Osteoblast (primary cell): ENCODE measurements around the gene CCDC144A. TPM values are rescaled to one million over a fixed set of nuclear protein-coding genes. Genes with fewer than 3 reads are reported as not detected.
"Not testable (repeated sequence)": the region's sequence is repeated elsewhere in the genome, so short reads cannot be mapped to it uniquely, and the experiment has no call there.

Experiments
- DNase-seq: peaks from one replicate; pipeline ENCODE4 v3.0.0; 2011; ENCODE audit warnings: low spot score, mixed read lengths; ENCODE audit not compliant: insufficient read length; ENCODE audit errors: missing footprints
- H2AFZ ChIP-seq: 2 replicates; pipeline ENCODE4 v1.6.0; 2011; ENCODE audit warnings: mild to moderate bottlenecking, low read length
- H3K27ac ChIP-seq: 2 replicates; pipeline ENCODE4 v1.5.1; 2011; ENCODE audit warnings: mild to moderate bottlenecking, low read depth, low read length, moderate library complexity
- H3K27me3 ChIP-seq: 2 replicates; pipeline ENCODE4 v1.6.0; 2012; ENCODE audit warnings: mild to moderate bottlenecking, control low read depth, inconsistent platforms, low read length, moderate library complexity; ENCODE audit not compliant: insufficient read depth
- H3K36me3 ChIP-seq: 2 replicates; pipeline ENCODE4 v1.5.1; 2011; ENCODE audit warnings: mild to moderate bottlenecking, low read length, control low read depth, moderate library complexity; ENCODE audit not compliant: insufficient read depth
- H3K4me1 ChIP-seq: 2 replicates; pipeline ENCODE4 v1.5.1; 2011; ENCODE audit warnings: mild to moderate bottlenecking, low read length, control low read depth, moderate library complexity; ENCODE audit not compliant: insufficient read depth
- H3K4me2 ChIP-seq: 2 replicates; pipeline ENCODE4 v1.6.0; 2011; ENCODE audit warnings: mild to moderate bottlenecking, low read length; ENCODE audit not compliant: insufficient read depth
- H3K4me3 ChIP-seq: fragments of 200-600 bp; sonication (generic); 3 replicates; pipeline ENCODE4 v1.5.1; 2012; ENCODE audit warnings: mild to moderate bottlenecking, low read length, inconsistent platforms; ENCODE audit not compliant: insufficient read depth
- H3K79me2 ChIP-seq: 2 replicates; pipeline ENCODE4 v1.6.0; 2012; ENCODE audit warnings: mild to moderate bottlenecking, low read length, control low read depth, inconsistent platforms; ENCODE audit not compliant: insufficient read depth
- H3K9me3 ChIP-seq: 2 replicates; pipeline ENCODE4 v1.5.1; 2011; ENCODE audit warnings: low read depth, low read length, control low read depth
- H4K20me1 ChIP-seq: 2 replicates; pipeline ENCODE4 v1.6.0; 2012; ENCODE audit warnings: mild to moderate bottlenecking, low read length, control low read depth; ENCODE audit not compliant: insufficient read depth
- total RNA-seq: library from RNA; depleted of rRNA; stranded (reverse); fragments of >200 nt; gene quantifications from 2 replicates; pipeline ENCODE4 v1.2.3, GENCODE V29; 2012
- TF ChIP-seq, protein P1 (sequence below): IDR thresholded peaks from 2 replicates; pipeline ENCODE4 v1.5.1; 2011; ENCODE audit warnings: mild to moderate bottlenecking, low read depth, low read length, moderate library complexity; ENCODE audit errors: extremely low read depth

The CCDC144A gene
- total RNA-seq, 1 donor = 11.2 TPM

DNA sequence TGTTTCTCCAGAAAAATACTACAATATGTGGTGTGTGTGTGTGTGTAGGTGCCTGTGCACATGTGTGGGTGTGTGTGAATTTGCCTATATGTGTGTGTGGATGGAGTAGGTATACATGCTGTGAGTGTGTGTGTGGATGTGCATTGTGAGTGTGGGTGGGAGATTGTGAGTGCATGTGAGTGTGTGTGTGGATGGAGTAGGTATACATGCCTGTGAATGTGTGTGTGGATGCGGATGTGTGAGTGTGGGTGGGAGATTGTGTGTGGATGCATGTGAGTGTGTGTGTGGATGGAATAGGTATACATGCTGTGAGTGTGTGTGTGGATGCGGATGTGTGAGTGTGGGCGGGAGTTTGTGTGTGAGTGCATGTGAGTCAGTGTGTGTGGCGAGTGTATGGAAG lies 116.6 kb downstream of the CCDC144A start:
- not testable (repeated sequence) for DNase-seq, H3K27me3 ChIP-seq, H4K20me1 ChIP-seq, H2AFZ ChIP-seq, H3K4me3 ChIP-seq, H3K9me3 ChIP-seq, H3K79me2 ChIP-seq, H3K27ac ChIP-seq, H3K4me2 ChIP-seq, H3K4me1 ChIP-seq, H3K36me3 ChIP-seq

- H3K4me1 ChIP-seq, H2AFZ ChIP-seq, H3K27ac ChIP-seq, H4K20me1 ChIP-seq, H3K27me3 ChIP-seq, H3K4me2 ChIP-seq, H3K9me3 ChIP-seq, H3K79me2 ChIP-seq, DNase-seq, H3K4me3 ChIP-seq, H3K36me3 ChIP-seq: not testable (repeated sequence)
Measured at GRCh38 chr17:16807620-16808019, 117.6 kb downstream of the CCDC144A start.

- H3K27me3 ChIP-seq, H3K27ac ChIP-seq, H3K9me3 ChIP-seq, H3K4me1 ChIP-seq, H3K36me3 ChIP-seq, H4K20me1 ChIP-seq, H3K4me2 ChIP-seq, H3K79me2 ChIP-seq, H3K4me3 ChIP-seq, DNase-seq, H2AFZ ChIP-seq: not testable (repeated sequence)
Measured at GRCh38 chr17:16810236-16810635, 120.2 kb downstream of the CCDC144A start.

- H3K4me1 ChIP-seq, H3K4me2 ChIP-seq, H3K79me2 ChIP-seq, H3K27ac ChIP-seq, H2AFZ ChIP-seq, H3K9me3 ChIP-seq, H3K4me3 ChIP-seq, H3K27me3 ChIP-seq, H3K36me3 ChIP-seq, H4K20me1 ChIP-seq: not testable (repeated sequence)
- peak; percentile 19 for DNase-seq
Measured at GRCh38 chr17:16812126-16812525, 122.1 kb downstream of the CCDC144A start.

DNA sequence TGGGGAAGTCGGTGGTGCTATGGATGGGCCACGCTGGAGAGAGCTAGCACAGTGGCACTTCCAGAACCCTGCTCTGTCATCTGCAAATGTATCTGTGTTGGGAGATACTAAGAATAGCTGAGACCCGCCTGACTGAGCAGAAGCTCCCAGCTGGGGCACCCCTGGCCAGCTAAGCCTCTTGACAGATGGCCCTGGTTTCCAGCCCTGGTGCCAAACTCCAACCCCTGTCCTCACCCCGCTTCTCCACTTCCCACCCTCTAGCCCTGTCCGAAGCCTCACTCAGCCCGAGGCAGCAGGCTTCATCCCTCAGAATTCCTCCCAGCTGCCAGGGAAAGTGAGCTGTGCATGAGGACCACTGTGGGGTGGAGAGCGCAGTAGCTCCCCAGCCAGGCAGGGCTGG lies 124.4 kb downstream of the CCDC144A start:
- DNase-seq = peak; percentile 21
- H3K4me2 ChIP-seq = no peak overlapping the region
- TF ChIP-seq, protein P1, sequence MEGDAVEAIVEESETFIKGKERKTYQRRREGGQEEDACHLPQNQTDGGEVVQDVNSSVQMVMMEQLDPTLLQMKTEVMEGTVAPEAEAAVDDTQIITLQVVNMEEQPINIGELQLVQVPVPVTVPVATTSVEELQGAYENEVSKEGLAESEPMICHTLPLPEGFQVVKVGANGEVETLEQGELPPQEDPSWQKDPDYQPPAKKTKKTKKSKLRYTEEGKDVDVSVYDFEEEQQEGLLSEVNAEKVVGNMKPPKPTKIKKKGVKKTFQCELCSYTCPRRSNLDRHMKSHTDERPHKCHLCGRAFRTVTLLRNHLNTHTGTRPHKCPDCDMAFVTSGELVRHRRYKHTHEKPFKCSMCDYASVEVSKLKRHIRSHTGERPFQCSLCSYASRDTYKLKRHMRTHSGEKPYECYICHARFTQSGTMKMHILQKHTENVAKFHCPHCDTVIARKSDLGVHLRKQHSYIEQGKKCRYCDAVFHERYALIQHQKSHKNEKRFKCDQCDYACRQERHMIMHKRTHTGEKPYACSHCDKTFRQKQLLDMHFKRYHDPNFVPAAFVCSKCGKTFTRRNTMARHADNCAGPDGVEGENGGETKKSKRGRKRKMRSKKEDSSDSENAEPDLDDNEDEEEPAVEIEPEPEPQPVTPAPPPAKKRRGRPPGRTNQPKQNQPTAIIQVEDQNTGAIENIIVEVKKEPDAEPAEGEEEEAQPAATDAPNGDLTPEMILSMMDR = no peak

GRCh38 chr17:16817201-16817600 lies 127.2 kb downstream of the CCDC144A start:
- Histone ChIP-seq H3K4me3 (no peak overlapping the region), H2AFZ (no peak overlapping the region), H3K27me3 (peaks cover 14% of the 10 kb centered on the region), H3K4me2 (no peak overlapping the region), H3K4me1 (no peaks in the 10 kb centered on the region), H3K79me2 (no peaks in the 10 kb centered on the region), H4K20me1 (no peaks in the 10 kb centered on the region), H3K36me3 (no peaks in the 10 kb centered on the region), H3K27ac (no peak overlapping the region), H3K9me3 (no peaks in the 10 kb centered on the region)
- TF ChIP-seq, protein P1 = no peak
- no peak for DNase-seq

More for the DNA sequence above, 124.4 kb downstream of the CCDC144A start:
- Histone ChIP-seq H3K36me3 (no peaks in the 10 kb centered on the region), H3K27me3 (peaks cover 9% of the 10 kb centered on the region), H4K20me1 (no peaks in the 10 kb centered on the region), H3K9me3 (no peaks in the 10 kb centered on the region), H3K27ac (no peak overlapping the region), H3K4me3 (no peak overlapping the region), H3K79me2 (no peaks in the 10 kb centered on the region), H3K4me1 (no peaks in the 10 kb centered on the region), H2AFZ (no peak overlapping the region)

DNA sequence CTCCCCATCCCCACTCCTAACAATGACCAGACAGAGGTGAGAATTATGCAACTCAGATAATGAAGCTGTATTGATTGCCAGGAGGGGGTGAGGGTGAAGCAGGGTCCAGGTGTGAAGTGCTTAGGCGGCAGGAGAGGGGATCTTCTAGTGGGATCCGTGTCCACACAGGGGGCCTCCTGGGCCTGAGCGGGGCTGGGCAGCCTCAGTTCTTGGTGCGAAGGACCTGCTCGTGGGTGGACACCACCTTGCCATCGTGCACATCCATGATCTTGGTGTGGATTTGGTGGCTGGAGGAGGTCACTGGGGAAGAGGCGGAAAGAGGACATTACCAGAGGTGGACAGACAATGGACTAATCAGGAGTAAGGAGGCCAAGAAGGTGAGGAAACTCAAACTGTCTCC lies 127.9 kb downstream of the CCDC144A start:
- DNase-seq = peak; percentile 1
- not testable (repeated sequence) for H3K9me3 ChIP-seq, H3K36me3 ChIP-seq, H3K4me3 ChIP-seq, H3K79me2 ChIP-seq, H3K4me2 ChIP-seq, H3K4me1 ChIP-seq, H4K20me1 ChIP-seq, H3K27ac ChIP-seq, H2AFZ ChIP-seq
- peaks cover 14% of the 10 kb centered on the region for H3K27me3 ChIP-seq
